Kidney (tissue), 14 donors: ENCODE data around the gene MAPT. TPM values are rescaled to one million over a fixed set of nuclear protein-coding genes. Genes with fewer than 3 reads are reported as not detected.
A peak's percentile ranks its signal among the peaks of the same experiment; 100 is the strongest.
"Not testable (repeated sequence)": the region's sequence is repeated elsewhere in the genome, so short reads cannot be mapped to it uniquely, and the experiment has no call there.

Source experiments
- DNase-seq, 5 donors: peaks; one replicate each; pipeline ENCODE4 v3.0.0-alpha.2; 2013 to 2020
- FAIRE-seq: peaks from 2 replicates; lab custom pipeline; 2012; peaks lifted over from hg19 to GRCh38; lab: Jason Lieb, UNC
- H3K27ac ChIP-seq, 2 donors: one replicate each; pipeline ENCODE4 v1.7.0; 2013; ENCODE audit warnings: low read depth in 2 of 2, low read length in 2 of 2, inconsistent platforms in 1 of 2
- H3K27me3 ChIP-seq: one replicate; pipeline ENCODE4 v1.7.1; 2013; ENCODE audit warnings: low read length, inconsistent platforms; ENCODE audit not compliant: control insufficient read depth, insufficient read depth
- H3K36me3 ChIP-seq, 3 donors: one replicate each; pipeline versions ENCODE4 v1.7.0 to v1.7.1; 2013; ENCODE audit warnings: low read length in 3 of 3, control low read depth in 1 of 3, inconsistent platforms in 1 of 3; ENCODE audit not compliant: insufficient read depth in 3 of 3, control insufficient read depth in 2 of 3
- H3K4me1 ChIP-seq, 3 donors: one replicate each; pipeline versions ENCODE4 v1.7.0 to v1.7.1; 2013; ENCODE audit warnings: low read length in 3 of 3, inconsistent platforms in 1 of 3, low read depth in 1 of 3; ENCODE audit not compliant: control insufficient read depth in 2 of 3, insufficient read depth in 2 of 3
- H3K4me3 ChIP-seq, 3 donors: one replicate each; pipeline versions ENCODE4 v1.7.0 to v1.8.1; 2013; ENCODE audit warnings: low read length in 3 of 3, control low read depth in 1 of 3, inconsistent platforms in 1 of 3
- H3K9ac ChIP-seq, 3 donors: one replicate each; pipeline versions ENCODE4 v1.7.0 to v1.7.1; 2013; ENCODE audit warnings: low read length in 3 of 3, control low read depth in 1 of 3, inconsistent platforms in 1 of 3
- H3K9me3 ChIP-seq, 3 donors: one replicate each; pipeline versions ENCODE4 v1.7.0 to v1.7.1; 2013; ENCODE audit warnings: low read length in 3 of 3, control low read depth in 1 of 3, inconsistent platforms in 1 of 3; ENCODE audit not compliant: control insufficient read depth in 2 of 3, insufficient read depth in 1 of 3
- CTCF ChIP-seq: IDR thresholded peaks from 3 replicates; pipeline ENCODE4 v1.5.1; 2012; ENCODE audit warnings: mild to moderate bottlenecking, moderate library complexity, borderline replicate concordance; ENCODE audit not compliant: insufficient read depth; ENCODE audit errors: extremely low read depth
- intact Hi-C: fragments of 100-400 bp; cut with DNase I; formaldehyde crosslinking; loops from one replicate; pipeline ENCODE4 v1.11.1; 2022
- polyA plus RNA-seq: library from polyadenylated mRNA; stranded (reverse); fragments of 350-450 nt; fragmentation: Illumina TruSeq; extraction: RNeasy Lipid Tissue Mini Kit (QIAGEN cat#74804); gene quantifications from one replicate; pipeline ENCODE4 v1.2.3, GENCODE V29; 2014; ENCODE audit warnings: low read depth, low replicate concordance; ENCODE audit not compliant: insufficient read depth
- total RNA-seq: library from RNA; stranded (reverse); fragmentation: NEBNext Ultra II Directional; extraction: Animal tissue kit (Norgen Biotek cat#: 25700); gene quantifications from one replicate; pipeline ENCODE4 v1.2.1, GENCODE V29; 2021
- donor health status: control.
- donor health status: control.
- donor health status: control.
- donor health status: control.
- donor health status: control.
- donor health status: DM: yes; HTN: yes; CAD: no.
- donor health status: Normal renal cell carcinoma (clear cell type).

Gene MAPT
- total and polyA plus RNA-seq, 2 donors from 2014 or later: 2.9 to 15.4 TPM

GRCh38 chr17:46020998-46021397 lies 126.6 kb downstream of the MAPT start:
- no peak overlapping the region for H3K4me3 ChIP-seq
- no peaks in the 10 kb centered on the region for H3K36me3 ChIP-seq
- no peak overlapping the region for H3K27ac ChIP-seq
- FAIRE-seq (no peak), DNase-seq (peak in 4 of 5 donors; percentile 43 to 64 (median 52))
- intact Hi-C loops: no loop called here
- TF ChIP-seq CTCF: no peak
- H3K9me3 ChIP-seq: no peaks in the 10 kb centered on the region
- no peak overlapping the region for H3K9ac ChIP-seq
- H3K4me1 ChIP-seq: no peaks in the 10 kb centered on the region
- H3K27me3 ChIP-seq: no peaks in the 10 kb centered on the region

GRCh38 chr17:46023366-46023765 lies 129.0 kb downstream of the MAPT start:
- peak in 1 of 5 donors; percentile 54 for DNase-seq
- H3K27ac ChIP-seq, H3K4me1 ChIP-seq, H3K9ac ChIP-seq, H3K4me3 ChIP-seq, intact Hi-C loops, FAIRE-seq, H3K36me3 ChIP-seq, H3K9me3 ChIP-seq, H3K27me3 ChIP-seq: not testable (repeated sequence)

DNA sequence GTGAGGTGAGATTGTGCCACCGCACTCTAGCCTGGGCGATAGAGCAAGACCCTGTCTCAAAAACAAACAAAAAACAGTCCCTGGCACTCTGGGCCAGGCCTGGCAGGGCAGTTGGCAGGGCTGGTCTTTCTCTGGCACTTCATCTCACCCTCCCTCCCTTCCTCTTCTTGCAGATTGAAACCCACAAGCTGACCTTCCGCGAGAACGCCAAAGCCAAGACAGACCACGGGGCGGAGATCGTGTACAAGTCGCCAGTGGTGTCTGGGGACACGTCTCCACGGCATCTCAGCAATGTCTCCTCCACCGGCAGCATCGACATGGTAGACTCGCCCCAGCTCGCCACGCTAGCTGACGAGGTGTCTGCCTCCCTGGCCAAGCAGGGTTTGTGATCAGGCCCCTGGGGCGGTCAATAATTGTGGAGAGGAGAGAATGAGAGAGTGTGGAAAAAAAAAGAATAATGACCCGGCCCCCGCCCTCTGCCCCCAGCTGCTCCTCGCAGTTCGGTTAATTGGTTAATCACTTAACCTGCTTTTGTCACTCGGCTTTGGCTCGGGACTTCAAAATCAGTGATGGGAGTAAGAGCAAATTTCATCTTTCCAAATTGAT lies 129.5 kb downstream of the MAPT start:
- Histone ChIP-seq H3K9me3 (no peaks in the 10 kb centered on the region), H3K4me3 (no peak overlapping the region), H3K27ac (no peak overlapping the region), H3K9ac (no peak overlapping the region), H3K36me3 (peaks cover 0 to 9% (median 6%) of the 10 kb centered on the region in 3 donors), H3K27me3 (no peaks in the 10 kb centered on the region), H3K4me1 (no peaks in the 10 kb centered on the region)
- TF ChIP-seq CTCF: no peak
- no peak for FAIRE-seq
- DNase-seq: peak in 1 of 5 donors; percentile 56
- intact Hi-C loops: no loop called here

- H3K36me3 ChIP-seq: peaks cover 0 to 9% (median 6%) of the 10 kb centered on the region in 3 donors
- no peak overlapping the region for H3K27ac ChIP-seq
- DNase-seq (no peak), FAIRE-seq (no peak)
- no peaks in the 10 kb centered on the region for H3K27me3 ChIP-seq
- H3K9me3 ChIP-seq: no peaks in the 10 kb centered on the region
- intact Hi-C loops: no loop called here
- no peak for TF ChIP-seq CTCF
- H3K4me3 ChIP-seq: no peak overlapping the region
- H3K9ac ChIP-seq: no peak overlapping the region
- no peaks in the 10 kb centered on the region for H3K4me1 ChIP-seq
Observed at GRCh38 chr17:46024590-46024989, 130.2 kb downstream of the MAPT start.
